GM21526 (cell line): ENCODE results near the gene OR56A1.
"Not testable (repeated sequence)": the region's sequence is repeated elsewhere in the genome, so short reads cannot be mapped to it uniquely, and the experiment has no call there.

Experiments
- ATAC-seq: cut with Tn5 transposase; IDR thresholded peaks from one replicate; pipeline ENCODE4 v1.9.1; 2021; ENCODE audit warnings: moderate library complexity; ENCODE audit not compliant: unreplicated experiment, low FRiP score

Gene OR56A1, protein sequence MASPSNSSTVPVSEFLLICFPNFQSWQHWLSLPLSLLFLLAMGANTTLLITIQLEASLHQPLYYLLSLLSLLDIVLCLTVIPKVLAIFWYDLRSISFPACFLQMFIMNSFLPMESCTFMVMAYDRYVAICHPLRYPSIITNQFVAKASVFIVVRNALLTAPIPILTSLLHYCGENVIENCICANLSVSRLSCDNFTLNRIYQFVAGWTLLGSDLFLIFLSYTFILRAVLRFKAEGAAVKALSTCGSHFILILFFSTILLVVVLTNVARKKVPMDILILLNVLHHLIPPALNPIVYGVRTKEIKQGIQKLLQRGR

DNA sequence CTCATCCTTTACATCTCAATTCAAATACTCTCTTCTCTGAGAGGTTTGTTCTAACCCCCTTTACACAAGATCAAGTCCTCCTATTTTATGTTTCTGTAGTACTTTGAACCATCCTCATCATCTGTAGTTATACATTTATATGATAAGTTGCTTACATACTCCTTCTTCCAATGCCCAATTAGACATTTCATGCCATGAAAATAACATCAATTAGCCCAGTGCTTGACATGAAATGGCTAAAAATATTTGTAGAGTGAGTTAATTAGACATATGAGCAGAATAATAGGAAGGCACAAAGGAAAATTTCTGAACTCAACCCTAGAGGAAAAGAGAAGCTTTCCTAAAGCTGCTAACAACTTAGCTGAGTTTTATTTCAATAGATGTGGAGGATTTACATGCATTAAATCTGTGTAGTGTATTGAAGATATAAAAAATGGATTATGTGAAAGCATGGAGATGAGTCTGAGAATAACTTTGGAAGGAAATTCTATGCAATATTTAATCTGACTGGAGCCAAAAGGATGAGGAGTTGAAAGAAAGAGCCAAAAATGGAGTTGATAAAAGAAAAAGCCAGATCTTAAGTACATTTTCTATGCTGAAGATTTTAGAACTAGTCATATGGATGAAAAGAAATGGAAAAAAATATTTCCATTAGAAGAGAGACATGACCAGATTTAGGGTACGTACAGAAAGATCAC, at the start of gene OR56A1:
Gene OR56A1, minus strand, starts transcription at position 51 of the 698 bp plus-strand sequence. CDS start 3,066 bp downstream, outside the sequence.
- no peak for ATAC-seq

DNA sequence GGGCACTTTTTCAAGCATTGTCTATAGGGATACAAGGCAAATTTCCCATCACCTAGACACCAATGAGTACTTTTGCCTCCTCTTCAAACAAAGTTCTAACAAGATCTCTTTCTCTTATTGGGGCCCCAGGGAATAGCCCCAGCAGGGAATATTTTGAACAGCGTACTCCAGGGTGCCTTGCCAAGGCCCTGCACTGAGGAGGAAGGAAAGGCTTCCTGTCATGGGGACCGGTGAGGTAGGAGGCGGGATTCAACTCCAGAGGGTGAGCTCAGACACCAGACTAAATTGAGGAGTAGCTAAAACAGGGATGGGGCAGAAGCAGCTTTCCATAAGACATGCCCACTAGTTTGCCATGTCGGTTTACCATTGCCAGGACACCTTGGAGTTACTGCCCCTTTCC, 48.9 kb upstream of the OR56A1 start:
- ATAC-seq: no peak

DNA sequence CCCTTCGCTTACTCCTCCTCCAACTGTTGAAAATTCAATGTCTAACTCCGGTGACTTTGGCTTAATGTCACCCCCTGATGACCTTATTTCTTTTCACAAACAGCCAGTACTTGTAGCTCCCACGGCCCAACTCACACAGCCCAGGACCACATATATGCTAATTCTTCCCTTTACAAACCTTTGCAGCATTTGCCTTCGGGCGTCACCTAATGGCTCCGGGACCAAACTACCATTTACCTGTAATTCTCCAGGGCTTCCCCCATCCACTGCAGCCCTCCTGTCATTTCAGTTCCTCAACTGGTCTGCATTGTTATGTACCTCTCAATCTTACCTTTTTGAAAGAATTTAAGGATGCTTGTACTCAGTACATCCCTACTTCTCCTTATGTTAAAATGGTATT, 47.2 kb upstream of the OR56A1 start:
- no peak for ATAC-seq

DNA sequence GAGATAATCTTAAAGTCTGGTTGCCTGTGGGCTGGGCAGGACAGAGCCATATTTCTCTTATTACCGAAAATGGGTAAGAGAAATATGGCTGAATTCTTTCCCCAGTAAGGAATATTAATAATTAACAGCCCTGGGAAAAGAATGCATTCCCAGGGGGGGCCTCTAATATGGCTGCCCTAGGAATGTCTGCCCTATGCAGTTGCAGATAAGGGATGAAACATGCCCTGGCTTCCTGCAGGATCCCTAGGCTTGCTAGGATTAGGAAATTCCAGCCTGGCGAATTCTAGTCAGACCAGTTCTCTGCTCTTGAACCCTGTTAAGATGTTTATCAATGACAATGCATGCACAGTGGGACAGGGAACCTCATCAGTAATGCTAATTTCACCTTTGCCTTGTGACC, 45.9 kb upstream of the OR56A1 start:
- ATAC-seq: not testable (repeated sequence)

DNA sequence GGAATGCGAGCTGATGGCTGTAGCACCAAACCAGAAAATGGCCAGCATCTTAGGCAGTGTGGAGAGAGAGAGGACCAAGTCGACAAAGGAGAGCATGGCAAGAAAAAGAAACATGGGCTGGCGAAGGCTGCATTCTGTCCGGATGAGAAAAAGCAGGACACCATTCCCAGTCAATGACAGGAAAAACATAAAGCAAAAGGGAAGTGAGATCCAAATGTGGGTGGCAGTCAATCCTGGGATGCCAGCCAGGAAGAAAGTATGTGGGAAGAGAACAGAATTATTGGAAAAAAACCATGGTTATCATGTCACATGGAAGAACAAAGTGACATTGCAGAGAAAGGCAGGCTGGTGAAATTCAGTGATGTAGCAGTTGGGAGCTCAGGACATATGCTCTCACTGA, 36.9 kb upstream of the OR56A1 start:
- no peak for ATAC-seq

DNA sequence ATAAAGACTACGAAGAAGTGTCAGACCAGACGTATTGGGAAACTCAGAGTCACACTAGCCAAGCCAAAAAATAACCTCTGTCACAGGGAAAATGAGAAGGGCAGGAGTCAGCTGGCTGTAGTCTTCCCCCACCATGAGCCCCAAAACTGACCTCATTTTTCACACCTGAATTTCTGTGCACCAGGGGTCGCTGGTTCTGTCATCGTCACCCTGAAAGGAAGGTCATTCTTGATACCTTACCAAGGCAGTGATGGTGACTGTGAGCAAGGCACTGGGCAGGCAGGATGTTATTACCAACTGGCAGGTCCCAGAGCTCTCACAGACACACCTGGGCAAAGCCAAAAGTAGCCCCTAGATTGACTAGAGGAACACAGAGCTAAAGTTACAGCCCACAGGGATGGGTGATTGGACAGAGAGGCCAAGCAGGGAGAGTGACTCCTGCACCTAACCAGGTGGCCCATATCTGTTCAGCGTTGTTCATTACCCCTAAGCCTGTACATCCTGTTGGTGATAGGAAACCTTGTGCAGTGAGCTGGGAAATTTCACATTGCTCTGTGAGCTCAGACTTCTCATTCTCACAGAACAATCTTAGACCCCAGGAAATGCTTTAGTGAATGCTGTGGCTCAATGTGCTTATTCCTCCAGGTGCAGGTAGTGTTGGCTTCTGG, 32.3 kb upstream of the OR56A1 start:
- ATAC-seq: no peak

DNA sequence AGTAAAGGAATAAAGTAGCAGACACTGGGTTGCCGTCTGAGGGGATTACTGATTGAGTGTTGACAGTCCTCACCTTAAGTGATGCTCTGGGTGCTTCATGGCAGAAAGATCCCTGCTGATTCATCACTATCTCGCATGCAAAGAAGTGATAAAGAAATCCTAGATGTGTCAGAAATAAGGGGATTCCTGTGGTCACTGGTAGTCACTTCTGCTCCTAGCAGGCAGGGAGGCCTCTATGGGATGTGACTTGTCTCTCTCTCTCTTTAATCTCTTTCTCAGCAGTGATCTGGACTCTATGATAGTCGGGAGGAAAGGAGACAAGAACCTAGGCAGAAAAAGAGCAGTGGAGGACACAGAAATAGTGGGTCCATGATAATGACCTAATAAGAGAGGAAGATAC, 30.9 kb upstream of the OR56A1 start:
- ATAC-seq: no peak

DNA sequence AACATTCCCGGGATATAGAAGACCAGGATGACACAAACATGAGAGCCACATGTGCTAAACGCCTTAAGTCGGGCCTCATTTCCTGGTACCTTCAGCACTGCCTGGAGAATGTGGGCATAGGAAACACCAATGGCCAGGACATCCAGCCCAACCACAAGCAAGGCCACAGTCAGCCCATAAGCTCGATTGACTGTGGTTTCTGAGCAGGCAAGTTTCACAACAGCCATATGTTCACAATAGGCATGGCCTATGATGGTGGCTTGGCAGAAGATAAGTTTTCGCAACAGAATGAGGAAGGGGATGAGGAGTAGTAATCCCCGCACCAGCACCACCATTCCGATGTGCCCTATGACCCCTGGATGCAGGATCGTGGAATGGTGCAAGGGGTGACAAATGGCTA, 26.9 kb upstream of the OR56A1 start:
- ATAC-seq: no peak

DNA sequence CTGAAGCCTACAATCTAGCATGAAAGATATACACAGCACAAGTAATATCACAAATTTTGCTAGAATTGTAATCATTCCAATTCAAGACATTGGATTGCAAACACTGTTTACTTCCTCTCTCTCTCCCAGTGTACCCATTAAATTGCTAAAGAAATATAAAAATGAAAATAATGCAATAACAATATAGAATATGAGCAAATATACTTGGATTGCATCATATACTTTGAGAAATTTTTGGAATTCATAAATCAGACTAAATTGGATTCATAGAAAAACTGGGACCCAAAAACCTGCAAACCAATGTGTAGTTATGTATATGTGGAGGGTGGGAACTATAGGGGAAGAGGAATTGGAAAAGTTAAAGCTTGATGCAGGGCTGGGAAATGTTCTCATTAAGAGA, 25.0 kb upstream of the OR56A1 start:
- no peak for ATAC-seq

DNA sequence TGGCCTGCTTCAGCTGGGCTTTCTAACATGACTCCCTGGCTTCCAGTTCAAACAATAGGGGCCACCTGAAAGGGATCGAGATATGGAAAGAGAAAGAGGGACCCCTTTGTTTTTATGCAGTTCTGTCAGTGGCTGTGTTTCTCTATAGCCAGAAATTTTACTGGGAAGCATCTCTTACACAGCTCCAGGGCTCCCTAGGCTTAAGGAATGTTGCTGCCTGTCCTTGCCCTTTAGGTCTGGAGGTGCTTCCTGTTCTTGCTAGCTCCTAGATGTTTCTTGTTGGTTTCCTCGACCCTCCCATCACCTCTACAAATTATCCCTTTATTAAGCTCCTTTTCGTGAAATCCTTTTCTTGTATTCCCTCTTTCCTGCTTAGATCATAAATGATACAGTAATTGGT, 21.8 kb upstream of the OR56A1 start:
- no peak for ATAC-seq

DNA sequence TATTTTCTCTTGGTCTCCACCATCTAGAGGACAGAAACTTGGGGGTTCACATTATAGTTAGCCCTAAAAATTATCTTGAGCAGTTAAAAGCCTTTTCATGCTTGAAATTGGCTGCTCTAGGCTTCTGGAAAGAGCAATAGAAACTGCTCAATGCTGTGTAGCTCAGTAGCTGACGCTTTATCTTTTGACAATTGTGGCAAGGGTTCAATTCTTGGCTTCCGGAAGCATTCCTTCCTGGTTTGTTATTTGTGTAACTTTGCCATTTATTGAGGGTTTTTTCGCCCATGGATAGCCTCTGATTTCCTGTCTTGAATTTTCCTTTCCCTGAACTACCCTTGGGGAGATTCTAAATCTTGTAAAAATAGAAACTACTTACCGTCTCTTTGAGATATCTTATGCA, 10.3 kb upstream of the OR56A1 start:
- no peak for ATAC-seq

DNA sequence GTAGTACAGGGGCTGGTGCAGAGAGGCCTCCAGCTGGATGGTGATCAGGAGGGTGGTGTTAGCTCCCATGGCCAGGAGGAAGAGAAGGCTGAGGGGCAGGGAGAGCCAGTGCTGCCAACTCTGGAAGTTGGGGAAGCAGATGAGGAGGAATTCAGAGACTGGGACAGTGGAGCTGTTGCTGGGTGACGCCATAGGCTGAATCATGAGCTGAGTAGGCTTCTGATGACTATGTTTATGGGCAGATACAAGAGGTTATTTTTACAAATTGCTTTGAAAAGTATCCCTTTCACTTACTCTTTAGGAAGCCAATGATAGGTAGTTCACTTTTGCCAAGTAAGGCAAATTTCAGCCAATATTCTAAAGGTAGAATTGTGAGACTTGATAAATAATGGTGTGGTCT, 3.1 kb downstream of the OR56A1 start:
- ATAC-seq: no peak

DNA sequence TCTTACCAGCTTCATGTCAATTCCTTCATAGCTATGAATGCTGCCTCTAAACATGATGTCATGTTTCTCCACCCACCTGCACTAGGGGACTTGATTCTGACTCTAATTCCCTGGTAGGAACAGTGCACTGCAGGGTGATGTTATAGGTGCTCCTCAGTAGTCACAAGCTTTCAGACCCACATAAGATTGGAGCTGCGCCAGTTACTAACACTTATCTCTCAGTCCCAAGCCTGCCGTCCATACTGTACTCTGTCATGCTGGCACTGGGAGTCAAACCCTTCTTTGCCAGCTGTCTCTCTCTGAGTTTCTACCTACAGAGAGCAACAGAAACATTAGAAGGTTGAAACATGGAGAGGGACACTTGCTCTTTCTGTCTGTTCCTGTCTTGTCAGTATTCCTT, 5.5 kb downstream of the OR56A1 start:
- ATAC-seq: no peak

DNA sequence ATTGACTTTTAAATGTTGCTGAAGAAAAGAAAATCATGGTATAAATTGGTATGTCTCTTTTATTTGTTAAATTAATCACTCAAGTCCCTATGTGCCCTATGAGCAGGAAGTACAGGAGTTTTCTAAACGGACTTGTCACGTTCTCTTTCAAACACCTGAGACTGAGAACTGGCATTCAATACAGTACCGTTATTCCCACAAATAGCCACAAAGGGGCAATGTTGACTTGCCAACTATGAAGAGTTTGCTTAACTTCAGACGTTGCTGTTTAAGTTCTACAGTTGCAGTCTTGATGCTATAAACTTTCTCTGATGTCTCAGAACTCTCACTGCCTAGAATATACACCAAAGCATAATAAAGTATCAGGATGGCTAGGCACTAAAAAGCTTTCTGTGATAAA, 7.6 kb downstream of the OR56A1 start:
- no peak for ATAC-seq

DNA sequence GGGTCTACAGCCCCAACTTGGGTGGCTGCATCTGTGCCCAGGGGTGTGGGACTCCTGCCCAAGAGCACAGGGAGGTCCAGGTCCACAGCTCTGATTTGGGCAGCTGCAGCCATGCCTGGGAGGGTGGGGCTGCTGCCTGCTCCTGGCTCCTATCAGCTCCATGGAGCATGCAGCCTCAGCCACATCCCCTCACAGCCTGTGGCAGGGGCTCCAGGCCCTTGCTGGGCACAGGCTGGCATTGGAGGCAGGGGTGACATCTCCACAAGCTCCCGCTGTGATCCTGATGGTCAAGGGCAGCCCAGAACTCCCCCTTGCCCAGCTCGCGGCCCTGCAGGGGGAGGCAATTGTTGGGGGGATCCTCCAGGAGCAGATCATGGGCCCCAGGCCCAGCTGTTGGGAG, 17.5 kb downstream of the OR56A1 start:
- no peak for ATAC-seq

DNA sequence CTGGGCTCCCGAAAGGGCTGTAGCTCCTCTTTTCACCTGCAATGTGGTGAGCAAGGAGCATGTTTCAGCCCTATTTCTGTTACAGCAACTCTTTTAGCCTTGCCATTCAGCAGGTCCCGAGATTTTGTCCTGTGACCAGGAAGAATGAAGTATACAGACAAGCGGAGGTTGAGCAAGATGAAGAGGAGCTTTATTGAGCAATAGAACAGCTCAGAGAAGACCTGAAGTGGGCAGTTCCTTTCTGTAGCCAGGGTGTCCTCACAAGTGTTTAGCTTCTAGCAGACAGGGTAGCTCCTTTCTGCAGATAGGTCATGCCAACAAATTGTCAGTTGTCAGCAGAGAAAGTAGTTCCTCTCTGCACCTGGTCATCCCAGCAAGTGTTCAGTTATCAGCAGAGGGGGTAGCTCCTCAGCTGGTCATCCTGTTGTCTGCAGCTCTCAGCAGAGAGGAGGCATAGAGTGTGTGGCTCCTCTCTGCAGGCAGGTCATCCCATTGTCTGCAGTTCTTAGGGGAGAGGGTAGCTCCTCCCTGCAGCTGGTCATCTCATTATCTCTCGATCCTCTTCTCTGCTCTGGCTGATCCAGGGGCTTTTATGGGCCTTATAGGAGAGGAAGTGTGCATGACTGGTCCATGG, 18.4 kb downstream of the OR56A1 start:
- no peak for ATAC-seq

DNA sequence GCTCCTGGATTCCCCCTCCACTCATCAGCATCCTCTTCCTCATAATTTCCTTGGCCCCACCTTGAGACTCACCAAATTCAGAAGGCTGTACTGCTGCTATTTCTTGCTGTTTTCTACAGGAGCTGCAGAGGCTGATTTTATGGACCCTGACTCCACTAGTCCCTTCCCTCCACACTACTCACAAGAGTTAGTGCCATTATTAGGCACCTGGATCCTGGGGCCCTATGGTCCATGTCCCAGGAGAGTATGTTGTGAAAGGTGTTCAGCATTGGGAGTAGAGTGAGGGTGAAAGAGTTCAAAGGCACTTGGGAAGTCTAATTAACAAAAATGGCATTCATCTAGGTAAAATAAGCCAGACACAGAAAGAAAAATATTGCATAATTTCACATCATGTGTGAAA, 23.7 kb downstream of the OR56A1 start, which contains the start of gene OR56A4:
Gene OR56A4, minus strand, starts transcription at position 101 of the 400 bp plus-strand sequence. CDS start 3,954 bp downstream, outside the sequence.
- no peak for ATAC-seq

DNA sequence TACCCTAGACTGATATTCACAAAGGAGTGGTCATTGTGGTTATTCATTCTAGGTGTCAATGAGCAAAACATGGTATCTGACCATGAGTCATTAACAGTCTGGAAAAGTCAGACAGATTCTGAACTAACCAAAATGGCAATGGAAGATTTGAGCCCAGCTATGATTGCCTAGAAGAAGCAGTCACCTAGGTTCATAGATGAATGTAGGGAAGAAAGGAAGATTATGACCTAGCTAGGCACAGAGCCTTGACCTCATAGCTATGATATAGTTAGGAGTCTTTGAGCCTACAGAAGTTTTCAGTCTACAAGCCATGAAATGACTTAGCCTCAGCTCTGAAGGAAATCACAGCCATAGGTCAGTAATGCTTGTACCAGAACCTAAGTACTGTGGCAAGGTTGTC, 24.2 kb downstream of the OR56A1 start:
- no peak for ATAC-seq

DNA sequence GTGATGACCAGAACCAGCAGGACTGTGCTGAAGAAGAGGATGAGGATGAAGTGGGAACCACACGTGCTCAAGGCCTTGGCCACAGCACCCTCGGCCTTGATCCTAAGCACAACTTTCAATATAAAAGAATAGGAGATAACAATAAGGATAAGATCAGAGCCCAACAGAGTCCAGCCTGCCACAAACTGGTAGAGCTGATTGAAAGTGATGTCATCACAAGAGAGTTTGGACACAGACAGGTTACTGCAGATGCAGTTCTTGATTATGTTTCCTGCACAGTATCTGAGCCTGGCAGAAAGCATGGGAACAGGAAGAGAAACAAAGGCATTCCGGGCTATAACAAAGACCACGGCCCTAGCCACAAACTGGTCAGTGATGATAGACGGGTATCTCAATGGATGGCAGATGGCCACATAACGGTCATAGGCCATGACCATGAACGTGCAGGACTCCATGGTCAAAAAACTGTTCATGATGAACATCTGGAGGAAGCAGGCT, 28.3 kb downstream of the OR56A1 start:
- no peak for ATAC-seq

DNA sequence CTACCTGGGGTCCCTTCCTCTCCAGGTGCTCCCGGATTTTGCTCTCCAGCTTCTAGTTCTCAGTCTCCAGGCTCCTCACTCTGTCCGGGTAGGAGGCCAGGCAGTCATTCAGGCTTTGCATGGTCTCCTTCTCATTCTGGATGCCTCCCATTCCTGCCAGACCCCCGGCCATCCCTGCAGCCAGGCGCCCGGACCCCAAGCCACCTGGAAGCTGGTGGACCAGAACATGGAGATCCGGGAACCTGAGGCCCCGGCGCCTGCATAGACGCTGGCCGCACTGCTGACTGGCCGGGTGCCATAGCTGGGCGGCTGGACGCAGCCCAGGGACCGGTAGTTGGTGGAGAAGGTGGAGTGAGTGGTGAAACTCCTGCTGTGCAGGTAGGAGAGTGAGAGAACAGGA, 35.8 kb downstream of the OR56A1 start:
- ATAC-seq: no peak
